Caki2 (cell line): ENCODE data around the gene HMGCL. TPM values are rescaled to one million over a fixed set of nuclear protein-coding genes. Genes with fewer than 3 reads are reported as not detected.
"Not testable (repeated sequence)": the region's sequence is repeated elsewhere in the genome, so short reads cannot be mapped to it uniquely, and the experiment has no call there.

Experiments
- DNase-seq: peaks from one replicate; pipeline ENCODE4 v3.0.0-alpha.2; 2015; ENCODE audit warnings: low read depth
- in situ Hi-C: cut with HindIII; loops from 2 replicates; pipeline ENCODE4 v1.10.0; 2016; ENCODE audit warnings: low sequenced_read_pairs, low pct_unique_long_range_greater_than_20kb, mixed read lengths
- total RNA-seq: library from RNA; depleted of rRNA; stranded (reverse); fragments of >200 nt; shearing (Covaris generic); gene quantifications from 2 replicates; pipeline ENCODE4 v1.2.3, GENCODE V29; 2014; ENCODE audit warnings: low replicate concordance

Gene HMGCL
- total RNA-seq, 1 experiment from 2014 or later: 74.7 TPM

DNA sequence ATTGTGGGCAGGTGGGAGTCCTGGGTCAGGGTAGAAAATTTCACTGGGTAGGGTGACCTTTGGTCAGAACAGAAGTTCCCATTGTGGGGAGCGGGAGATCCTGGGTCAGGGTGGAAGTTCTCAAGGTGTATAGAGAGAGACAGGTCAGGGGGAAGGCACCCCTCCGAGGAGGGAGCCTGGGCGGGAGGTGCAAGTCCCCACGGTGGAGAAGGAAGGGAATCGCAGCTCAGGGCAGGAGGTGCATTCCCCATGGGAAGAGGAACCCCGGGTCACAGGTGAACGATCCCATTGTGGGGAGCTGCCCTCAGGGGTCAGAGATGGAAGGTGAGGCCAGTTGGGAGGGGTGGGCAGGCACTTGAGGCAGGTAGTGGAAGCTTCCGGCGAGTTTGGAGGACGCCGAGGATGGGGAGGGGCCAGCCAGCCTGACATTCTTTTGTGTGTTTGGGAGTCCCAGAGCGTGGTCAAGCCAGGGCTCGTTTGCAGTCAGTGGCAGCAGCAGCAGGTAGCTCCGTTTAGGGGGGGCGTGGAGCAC is 33.6 kb downstream of the HMGCL start:
- DNase-seq: no peak
- in situ Hi-C loops: no loop called here

DNA sequence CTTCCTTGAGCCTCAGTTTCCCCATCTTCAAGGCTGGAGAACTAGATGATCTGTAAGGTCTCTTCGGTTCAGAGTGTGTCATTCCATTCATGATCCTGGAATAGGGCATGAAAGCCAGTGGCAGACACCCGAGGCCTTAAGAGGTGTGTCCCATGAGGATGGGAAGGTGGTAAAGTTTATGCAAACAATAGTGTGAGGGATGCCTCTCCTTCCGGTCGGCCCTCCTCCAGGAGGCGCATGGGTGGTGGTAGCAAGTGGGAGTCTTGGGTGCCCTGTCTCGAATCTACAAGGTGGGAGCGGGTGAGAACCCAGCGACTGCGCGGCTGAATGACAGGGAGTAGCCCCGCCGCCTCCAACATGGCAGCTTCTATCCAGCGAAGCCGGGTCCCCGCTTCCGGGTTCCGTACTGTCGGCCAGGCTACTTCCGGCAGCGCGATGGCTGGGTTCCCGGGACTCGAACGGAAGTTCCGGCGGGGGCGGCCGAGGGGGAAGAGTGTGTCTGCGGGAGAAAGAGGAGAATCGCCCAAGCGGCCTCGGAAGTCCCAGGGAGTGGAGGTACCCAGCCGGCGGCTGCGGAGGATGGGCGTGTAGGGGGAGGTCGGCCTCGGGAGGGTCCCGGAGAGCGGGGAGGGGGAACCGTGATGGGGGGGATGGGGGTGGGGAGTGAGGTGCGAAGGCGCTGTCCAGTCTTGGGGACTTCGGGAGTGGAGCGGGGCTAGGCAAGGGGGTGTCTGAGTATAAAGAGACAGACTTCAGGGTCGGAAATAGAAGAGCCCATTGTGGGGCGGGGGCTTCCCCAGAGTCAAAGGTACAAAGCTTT is 34.3 kb downstream of the HMGCL start, which contains the start of gene LYPLA2:
LYPLA2 (plus strand) TSS at position 450 of the 820 bp plus-strand sequence. CDS start 1,538 bp downstream, outside the sequence.
- DNase-seq: peak; percentile 86

DNA sequence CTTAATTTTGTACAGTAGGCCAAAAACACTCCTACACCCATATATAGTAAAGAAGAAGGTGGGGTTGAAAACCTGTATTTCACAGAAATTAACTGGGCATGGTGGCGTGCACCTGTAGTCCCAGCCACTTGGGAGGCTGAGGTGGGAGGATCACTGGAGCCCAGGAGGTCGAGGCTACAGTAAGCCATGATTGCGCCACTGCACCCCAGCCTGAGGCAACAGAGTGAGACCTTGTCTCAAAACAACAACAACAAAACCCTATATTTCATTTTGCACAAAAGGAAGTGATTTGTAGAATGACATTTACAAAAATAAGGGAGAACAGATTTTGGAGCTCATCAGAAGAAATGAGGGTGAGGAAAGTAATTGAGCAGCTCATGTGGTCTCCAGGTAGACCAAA is 36.5 kb downstream of the HMGCL start:
- no peak for DNase-seq
- in situ Hi-C loops: no loop called here

More for the DNA sequence above, 34.3 kb downstream of the HMGCL start, which contains the start of gene LYPLA2:
- in situ Hi-C loops: no loop called here

DNA sequence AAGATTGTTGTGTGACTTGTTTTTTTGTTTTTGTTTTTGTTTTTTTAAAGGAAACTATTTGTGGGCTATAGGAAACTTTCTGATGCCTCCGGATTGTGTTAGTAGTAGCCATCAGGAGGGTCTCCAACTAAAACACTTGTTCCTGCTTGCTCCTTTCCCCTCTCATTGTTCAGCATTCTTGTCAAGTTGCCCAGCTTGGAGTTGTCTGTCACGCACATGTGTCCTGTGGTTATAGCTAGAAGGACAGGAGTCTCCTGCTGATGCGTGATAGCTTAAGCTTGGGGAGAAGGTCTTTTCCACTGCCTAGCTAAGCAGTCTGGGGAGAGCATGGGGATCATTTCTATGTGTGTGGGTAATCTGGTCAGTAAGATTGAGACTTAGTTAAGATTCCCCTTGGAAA is 37.5 kb downstream of the HMGCL start:
- in situ Hi-C loops: no loop called here
- DNase-seq: no peak

DNA sequence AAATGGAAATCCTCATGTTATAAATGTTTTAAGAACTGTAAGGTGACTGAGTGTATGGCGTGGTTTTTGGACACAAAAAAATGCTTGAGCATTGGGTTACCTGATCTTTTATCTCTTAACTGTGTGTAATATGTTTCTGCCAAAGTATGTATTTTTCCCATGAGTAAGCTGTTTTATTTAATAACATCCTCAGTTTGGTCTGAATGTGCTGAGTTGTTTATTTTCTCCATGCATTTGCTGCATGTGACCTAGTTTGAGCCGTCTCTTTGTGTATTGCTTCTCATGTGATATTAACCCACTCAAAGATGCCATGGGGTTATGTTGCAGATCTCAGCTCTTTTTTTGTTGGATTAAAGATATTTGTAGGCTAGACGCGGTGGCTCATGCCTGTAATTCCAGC is 40.4 kb downstream of the HMGCL start:
- in situ Hi-C loops: no loop called here

DNA sequence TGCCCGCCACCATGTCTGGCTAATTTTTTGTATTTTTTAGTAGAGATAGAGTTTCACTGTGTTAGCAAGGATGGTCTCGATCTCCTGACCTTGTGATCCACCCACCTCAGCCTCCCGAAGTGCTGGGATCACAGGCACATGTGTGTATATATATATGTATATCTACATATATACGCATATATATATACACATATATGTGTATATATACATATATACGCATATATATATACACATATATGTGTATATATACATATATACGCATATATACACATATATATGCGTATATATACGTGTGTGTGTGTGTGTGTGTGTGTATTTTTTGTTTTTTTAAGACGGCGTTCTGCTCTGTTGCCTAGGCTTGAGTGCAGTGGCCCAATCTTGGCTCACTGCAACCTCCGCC is 42.1 kb downstream of the HMGCL start:
- DNase-seq, in situ Hi-C loops: not testable (repeated sequence)

More for the DNA sequence above, 40.4 kb downstream of the HMGCL start:
- DNase-seq: no peak

DNA sequence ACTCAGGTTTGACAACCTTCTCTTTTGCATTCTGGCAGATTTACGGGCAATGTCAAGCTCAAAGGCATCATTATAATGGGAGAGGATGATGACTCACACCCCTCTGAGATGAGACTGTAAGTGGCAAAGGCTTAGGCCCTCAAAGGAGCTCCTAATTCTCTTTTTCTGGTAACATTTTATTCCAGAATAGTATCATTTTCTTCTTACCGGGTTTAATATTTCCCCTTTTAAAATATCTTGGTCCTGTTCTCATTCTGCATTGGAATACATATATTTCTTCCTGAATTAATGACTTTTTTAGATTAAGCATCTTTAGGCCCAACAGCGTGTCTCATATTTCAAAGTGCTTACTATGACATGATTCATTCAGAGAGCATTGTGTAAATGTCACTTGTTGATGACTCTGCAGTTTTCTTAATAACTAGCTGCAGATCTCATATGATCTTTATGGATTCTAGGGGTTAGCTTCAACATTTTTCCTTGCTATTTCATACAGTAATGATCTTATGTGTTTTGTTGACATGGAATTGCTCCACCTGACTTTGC is 45.3 kb downstream of the HMGCL start:
- in situ Hi-C loops: no loop called here
- DNase-seq: peak; percentile 61

DNA sequence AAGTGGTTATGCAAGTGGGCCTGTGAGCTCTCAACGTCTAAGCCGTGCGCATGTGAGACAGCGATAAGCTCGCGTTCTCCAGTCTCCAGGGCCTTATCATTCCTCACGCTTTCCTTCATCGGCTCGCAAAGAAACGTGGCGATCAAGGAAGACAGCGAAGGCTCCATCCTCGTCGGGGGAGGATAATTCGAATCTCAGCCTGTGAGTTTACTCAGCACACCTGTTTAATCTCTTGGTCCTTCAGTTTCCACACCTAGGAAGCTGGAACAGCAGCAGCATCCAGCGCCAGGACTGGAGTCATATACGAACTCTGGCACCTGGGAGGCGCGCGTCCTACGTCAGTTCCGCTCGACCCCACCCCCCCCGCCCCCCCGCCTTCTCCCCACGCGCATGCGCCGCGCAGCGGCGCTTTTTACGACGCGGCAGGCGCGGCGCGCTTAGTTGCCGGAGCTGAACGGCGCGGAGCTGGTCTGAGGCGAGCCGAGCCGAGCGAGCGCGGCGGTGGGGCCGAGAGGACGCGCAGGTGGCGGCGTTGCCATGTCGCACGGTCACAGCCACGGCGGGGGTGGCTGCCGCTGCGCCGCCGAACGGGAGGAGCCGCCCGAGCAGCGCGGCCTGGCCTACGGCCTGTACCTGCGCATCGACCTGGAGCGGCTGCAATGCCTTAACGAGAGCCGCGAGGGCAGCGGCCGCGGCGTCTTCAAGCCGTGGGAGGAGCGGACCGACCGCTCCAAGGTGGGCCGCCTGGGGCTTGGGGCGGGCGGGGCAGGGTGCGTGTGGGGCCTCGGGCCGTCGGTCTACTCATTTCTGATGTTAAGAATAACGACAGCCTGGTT is 47.0 kb downstream of the HMGCL start, which contains the start of gene PITHD1:
PITHD1 (plus strand) TSS at position 440 of the 836 bp plus-strand sequence; CDS start at position 538, 98 bp downstream.
- peak; percentile 73 for DNase-seq
- in situ Hi-C loops: no loop called here

DNA sequence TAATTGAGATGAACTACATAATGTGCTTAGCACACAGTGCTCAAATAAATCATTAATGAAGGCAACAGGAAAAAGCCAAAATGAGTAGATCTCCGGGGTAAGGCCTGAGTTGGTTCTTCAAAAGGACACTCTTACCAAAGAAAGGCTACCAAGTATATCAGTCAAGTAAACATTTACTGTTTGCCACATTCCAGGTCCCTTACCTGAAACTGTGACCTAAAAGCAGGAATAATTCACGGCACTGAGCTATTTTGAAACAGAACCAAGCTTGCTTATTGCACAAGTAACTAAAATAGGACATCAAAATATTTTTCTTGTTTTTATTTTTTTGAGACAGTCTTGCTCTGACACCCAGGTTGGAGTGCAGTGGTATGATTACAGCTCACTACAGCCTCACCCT is 49.0 kb downstream of the HMGCL start:
- in situ Hi-C loops: no loop called here
- DNase-seq: no peak

DNA sequence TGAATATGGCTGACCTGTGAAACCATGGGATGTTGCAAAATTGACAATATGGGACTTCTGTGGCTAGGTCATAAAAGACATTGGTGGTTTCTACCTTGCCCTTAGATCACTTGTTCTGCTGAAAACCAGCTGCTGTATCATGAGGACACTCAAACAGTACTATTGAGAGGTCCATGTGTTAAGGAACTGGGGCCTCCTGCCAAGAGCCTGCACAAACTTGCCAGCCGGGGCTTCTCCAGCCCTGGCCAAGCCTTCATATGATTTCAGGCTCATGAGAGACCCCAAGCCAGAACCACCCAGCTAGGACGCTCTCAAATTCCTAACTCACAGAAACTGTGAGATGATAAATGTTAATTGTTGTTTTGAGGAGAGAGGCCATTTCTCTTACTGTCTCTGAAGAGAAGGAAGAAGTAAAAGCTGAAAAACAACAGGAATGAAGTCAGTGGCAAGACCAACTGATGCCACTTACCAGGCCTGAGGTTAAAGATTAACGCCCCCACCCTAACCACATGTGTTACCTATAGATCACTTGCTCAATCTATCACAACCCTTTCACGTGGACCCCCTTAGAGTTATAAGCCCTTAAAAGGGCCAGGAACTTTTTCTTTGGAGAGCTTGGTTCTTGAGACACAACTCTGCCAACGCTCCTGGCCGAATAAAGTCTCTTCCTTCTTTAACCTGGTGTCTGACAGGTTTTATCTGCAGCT is 50.9 kb downstream of the HMGCL start:
- no peak for DNase-seq
- in situ Hi-C loops: no loop called here

DNA sequence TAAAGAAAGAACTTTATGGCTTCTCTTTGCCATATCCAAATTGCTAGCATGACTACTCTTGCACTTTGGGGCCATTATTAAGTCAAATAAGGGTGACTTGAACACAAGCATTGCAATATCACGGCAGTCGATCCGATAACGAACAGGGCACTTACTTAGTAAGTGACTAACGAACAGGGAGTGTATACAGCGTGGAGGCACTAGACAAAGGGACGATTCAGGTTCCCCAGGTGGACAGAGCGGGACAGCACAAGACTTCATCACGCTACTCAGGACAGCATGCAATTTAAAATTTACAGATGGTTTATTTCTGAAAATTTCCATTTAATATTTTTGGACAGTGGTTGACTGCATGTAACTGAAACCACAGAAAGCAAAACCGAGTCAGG is 52.4 kb downstream of the HMGCL start:
- no peak for DNase-seq
- in situ Hi-C loops: no loop called here

DNA sequence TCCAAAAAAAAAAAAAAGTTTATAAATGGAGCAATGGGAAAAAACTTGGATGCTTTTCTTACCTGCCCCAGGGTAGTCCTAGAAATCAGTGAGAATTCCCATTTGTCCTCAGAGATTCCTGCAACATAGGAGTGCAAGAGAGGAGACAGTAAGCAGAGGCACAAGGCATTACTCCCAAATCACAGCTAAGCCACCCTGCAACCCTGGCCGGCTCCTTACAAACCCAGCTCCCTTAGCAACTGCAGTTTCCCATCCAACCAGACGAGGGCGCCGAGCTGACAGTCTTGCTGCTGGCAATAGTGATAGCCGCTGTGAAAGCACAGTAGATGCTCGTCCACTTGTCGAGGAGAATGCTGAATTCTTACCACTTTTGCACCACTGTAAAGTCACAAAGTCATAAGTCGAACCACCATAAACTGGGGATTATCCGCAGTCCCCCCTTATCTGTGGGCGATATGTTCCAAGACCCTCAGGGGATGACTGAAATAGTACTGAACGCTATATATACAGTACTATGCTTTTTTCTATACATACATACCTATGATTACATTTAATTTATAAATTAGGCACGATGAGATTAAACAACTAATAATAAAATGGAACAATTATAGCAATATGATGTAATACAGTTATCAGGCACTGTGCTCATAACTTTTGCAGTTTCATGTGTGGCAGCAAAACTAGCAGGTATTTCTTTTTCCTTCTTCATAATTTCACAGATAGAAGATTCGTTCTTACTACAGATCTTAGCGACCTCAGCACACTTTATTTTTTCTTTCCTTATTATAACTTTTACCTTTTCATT is 53.0 kb downstream of the HMGCL start:
- DNase-seq: peak; percentile 48
- in situ Hi-C loops: no loop called here

DNA sequence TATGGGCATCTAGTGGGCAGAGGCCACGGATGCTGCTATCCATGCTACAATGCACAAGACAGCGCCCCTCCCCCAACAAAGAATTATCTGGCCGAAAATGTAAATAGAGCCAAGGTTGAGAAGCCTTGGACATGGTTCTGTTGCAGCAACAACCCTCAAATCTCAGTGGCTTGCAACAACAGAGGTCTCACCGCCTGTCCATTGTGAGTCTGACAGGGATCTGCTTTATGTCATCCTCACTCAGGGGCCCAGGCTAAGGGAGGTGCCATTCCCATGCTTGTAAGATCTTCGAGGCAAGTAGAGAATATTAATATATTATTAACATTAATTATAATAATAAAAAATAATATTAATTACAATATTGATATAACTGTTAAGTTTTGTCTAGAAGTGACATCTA is 56.5 kb downstream of the HMGCL start:
- DNase-seq: no peak
- in situ Hi-C loops: no loop called here

DNA sequence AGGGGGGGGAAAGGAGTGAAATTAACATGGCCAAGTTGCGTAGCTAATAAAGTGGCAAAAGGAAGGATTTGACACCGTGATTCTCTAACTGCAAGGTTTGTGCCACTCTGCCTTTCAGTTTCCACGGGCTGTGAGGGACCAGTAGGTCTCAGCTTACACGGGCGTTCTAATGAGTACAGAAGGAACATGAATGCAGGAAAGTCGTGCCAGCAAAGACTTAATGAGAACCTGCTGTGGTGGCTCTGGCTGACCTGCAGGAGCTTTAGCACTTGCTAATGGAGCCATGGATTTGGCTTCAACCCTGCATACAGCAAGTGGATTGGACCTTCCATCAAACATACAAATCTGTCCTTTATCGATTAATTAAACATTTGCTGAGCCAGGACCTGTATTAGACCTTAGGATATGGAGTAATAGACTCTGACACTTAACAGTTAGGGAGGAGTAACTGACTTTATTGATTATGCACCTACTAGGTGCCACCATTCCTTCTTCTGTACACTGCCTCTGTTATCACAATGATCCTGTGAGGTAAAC is 62.1 kb downstream of the HMGCL start:
- DNase-seq: no peak
- in situ Hi-C loops: no loop called here

DNA sequence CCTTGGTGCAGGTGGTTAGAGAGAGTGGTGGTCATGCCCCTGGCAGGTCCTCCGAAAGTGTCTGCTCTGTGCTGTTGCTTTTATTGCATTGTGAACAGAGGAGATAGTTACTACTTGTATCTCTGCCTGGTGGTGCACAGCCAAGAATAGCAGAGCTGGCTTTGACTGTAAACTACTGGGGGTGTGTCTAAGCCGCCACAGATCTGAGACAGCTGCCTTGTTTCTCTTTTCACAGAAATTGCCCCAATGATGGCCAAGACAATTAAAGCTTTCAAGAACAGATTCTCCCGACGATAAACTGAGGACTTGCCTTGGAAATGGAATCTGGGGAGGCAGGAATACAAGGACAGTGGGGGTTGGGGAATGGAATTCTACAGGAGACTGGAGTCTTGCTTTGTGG is 66.0 kb downstream of the HMGCL start:
- in situ Hi-C loops: no loop called here
- DNase-seq: no peak

DNA sequence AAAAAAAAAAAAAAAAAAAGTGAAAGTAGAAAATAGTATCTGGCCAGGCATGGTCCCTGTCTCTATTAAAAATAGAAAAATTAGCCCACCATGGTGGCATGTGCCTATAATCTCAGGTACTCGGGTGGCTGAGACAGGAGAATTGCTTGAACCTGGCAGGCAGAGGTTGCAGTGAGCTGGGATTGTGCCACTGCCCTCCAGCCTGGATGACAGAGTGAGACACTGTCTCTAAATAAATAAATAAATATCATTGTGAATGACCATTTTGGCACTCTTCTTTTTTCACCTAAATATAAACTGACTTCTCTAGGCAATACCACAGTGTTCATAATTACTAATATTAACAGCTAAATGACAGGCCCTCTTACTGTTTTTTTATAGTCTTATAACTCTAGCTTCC is 67.4 kb downstream of the HMGCL start:
- in situ Hi-C loops: no loop called here
- no peak for DNase-seq

DNA sequence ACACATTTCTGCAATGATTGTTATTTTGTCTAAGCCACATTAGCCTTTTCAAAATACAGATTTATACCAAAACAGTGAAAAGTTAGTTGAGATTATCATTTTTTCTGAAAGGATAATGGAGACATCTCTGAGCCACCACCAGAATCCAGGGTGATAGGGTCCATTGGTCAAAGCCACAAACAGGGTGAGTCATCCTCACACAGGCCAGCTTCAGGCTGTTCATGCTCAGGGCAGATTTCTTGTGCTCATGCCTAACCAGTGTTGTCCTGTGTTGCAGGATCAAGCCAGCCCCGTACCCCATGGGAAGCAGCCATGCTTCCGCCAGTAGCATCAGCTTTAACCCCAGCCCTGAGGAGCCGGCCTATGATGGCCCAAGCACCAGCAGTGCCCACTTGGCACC is 68.6 kb downstream of the HMGCL start:
- in situ Hi-C loops: no loop called here
- DNase-seq: peak; percentile 41
